Panc1 (cell line): ENCODE measurements around the gene STAP2. TPM values are rescaled to one million over a fixed set of nuclear protein-coding genes. Genes with fewer than 3 reads are reported as not detected.

Experiments
- ATAC-seq: fragments of 200-7000 bp; cut with Tn5 transposase; 2 replicates; pipeline ENCODE4 v1.9.1; 2020; ENCODE audit warnings: mild to moderate bottlenecking, moderate library complexity
- BruUV-seq: library from RNA; stranded (reverse); fragments of 400-500 nt; replicated peaks from 2 replicates; lab custom pipeline; 2021; lab: Mats Ljungman, UMichigan
- CTCF ChIA-PET: fragments of 300-600 bp; sonication (Branson Sonifier 250); formaldehyde crosslinking; loops from one replicate; lab custom pipeline; 2022; ENCODE audit warnings: antibody characterized with exemption; lab: Charles Lee
- POLR2A ChIA-PET: fragments of 300-600 bp; sonication (Branson Sonifier 250); formaldehyde crosslinking; loops from one replicate; lab custom pipeline; 2022; ENCODE audit warnings: antibody characterized with exemption; lab: Charles Lee
- DNase-seq: peaks from one replicate; pipeline ENCODE4 v3.0.0-alpha.2; 2010; ENCODE audit warnings: low read depth, low spot score
- H3K27ac ChIP-seq: 2 replicates; pipeline ENCODE4 v1.5.1; 2011; ENCODE audit warnings: mild to moderate bottlenecking, low read length, inconsistent platforms
- H3K27me3 ChIP-seq: fragments of 200-500 bp; sonication (Bioruptor generic); 2 replicates; pipeline ENCODE4 v1.6.0; 2014; ENCODE audit warnings: low read length, inconsistent platforms; ENCODE audit not compliant: control insufficient read depth, insufficient read depth
- H3K36me3 ChIP-seq: fragments of 200-500 bp; sonication (Bioruptor generic); 2 replicates; pipeline ENCODE4 v1.5.1; 2014; ENCODE audit warnings: inconsistent platforms, mild to moderate bottlenecking, low read length, moderate library complexity; ENCODE audit not compliant: control insufficient read depth, insufficient read depth
- H3K4me1 ChIP-seq: 2 replicates; pipeline ENCODE4 v1.5.1; 2011; ENCODE audit warnings: inconsistent platforms, mild to moderate bottlenecking, low read length, moderate library complexity; ENCODE audit not compliant: control insufficient read depth, insufficient read depth
- H3K4me3 ChIP-seq, 2 experiments: 2 replicates each; pipeline ENCODE4 v1.5.1; 2011 to 2012; ENCODE audit warnings: low read depth in 2 of 2, low read length in 2 of 2, mild to moderate bottlenecking in 2 of 2, inconsistent platforms in 1 of 2, moderate library complexity in 1 of 2
- H3K9me3 ChIP-seq: fragments of 200-500 bp; sonication (Bioruptor generic); 2 replicates; pipeline ENCODE4 v1.5.1; 2014; ENCODE audit warnings: low read depth, mild to moderate bottlenecking, inconsistent platforms, low read length, moderate library complexity; ENCODE audit not compliant: control insufficient read depth, insufficient read depth
- CTCF ChIP-seq: fragments of 450-650 bp; IDR thresholded peaks from 2 replicates; pipeline ENCODE4 v1.5.1; 2017; ENCODE audit warnings: mild to moderate bottlenecking
- POLR2AphosphoS5 ChIP-seq: IDR thresholded peaks from 2 replicates; pipeline ENCODE4 v1.6.1; 2012; ENCODE audit warnings: mild to moderate bottlenecking, low read depth, low read length, moderate library complexity
- SIN3A ChIP-seq: IDR thresholded peaks from 2 replicates; pipeline ENCODE4 v1.6.1; 2012; ENCODE audit warnings: low read depth, mild to moderate bottlenecking, low read length, moderate library complexity, borderline replicate concordance; ENCODE audit not compliant: insufficient read depth
- TCF7L2 ChIP-seq: IDR thresholded peaks from 2 replicates; pipeline ENCODE4 v1.6.1; 2011; ENCODE audit warnings: mild to moderate bottlenecking, low read depth, low read length, inconsistent platforms
- in situ Hi-C: cut with HindIII; loops from 2 replicates; pipeline ENCODE4 v1.10.0; 2016; ENCODE audit warnings: low sequenced_read_pairs, low pct_unique_long_range_greater_than_20kb
- intact Hi-C: fragments of 100-400 bp; cut with micrococcal nuclease; formaldehyde crosslinking; loops from one replicate; pipeline ENCODE4 v1.10.0; 2022; ENCODE audit not compliant: unreplicated experiment
- total RNA-seq: library from RNA; stranded (reverse); gene quantifications from one replicate; pipeline ENCODE4 v1.2.1, GENCODE V29; 2021; ENCODE audit not compliant: unreplicated experiment
- TF ChIP-seq, protein P1 (sequence below), 2 experiments: IDR thresholded peaks; 2 replicates each; pipeline ENCODE4 v1.6.1; 2011 to 2012; ENCODE audit warnings: low read depth in 2 of 2, control low read depth in 1 of 2, low read length in 1 of 2, mild to moderate bottlenecking in 1 of 2, moderate library complexity in 1 of 2; ENCODE audit not compliant: insufficient read depth in 1 of 2

The STAP2 gene
- total RNA-seq, 1 experiment from 2014 or later: 10.0 TPM

GRCh38 chr19:4367336-4367723, 28.7 kb upstream of the STAP2 start:
- Histone ChIP-seq H3K4me1 (peaks cover 43% of the 10 kb centered on the region), H3K36me3 (no peaks in the 10 kb centered on the region), H3K4me3 (no peak overlapping the region), H3K9me3 (no peaks in the 10 kb centered on the region), H3K27me3 (no peaks in the 10 kb centered on the region), H3K27ac (no peak overlapping the region)
- TF ChIP-seq TCF7L2: no peak
- no peak for TF ChIP-seq SIN3A
- TF ChIP-seq CTCF: no peak
- TF ChIP-seq, protein P1, sequence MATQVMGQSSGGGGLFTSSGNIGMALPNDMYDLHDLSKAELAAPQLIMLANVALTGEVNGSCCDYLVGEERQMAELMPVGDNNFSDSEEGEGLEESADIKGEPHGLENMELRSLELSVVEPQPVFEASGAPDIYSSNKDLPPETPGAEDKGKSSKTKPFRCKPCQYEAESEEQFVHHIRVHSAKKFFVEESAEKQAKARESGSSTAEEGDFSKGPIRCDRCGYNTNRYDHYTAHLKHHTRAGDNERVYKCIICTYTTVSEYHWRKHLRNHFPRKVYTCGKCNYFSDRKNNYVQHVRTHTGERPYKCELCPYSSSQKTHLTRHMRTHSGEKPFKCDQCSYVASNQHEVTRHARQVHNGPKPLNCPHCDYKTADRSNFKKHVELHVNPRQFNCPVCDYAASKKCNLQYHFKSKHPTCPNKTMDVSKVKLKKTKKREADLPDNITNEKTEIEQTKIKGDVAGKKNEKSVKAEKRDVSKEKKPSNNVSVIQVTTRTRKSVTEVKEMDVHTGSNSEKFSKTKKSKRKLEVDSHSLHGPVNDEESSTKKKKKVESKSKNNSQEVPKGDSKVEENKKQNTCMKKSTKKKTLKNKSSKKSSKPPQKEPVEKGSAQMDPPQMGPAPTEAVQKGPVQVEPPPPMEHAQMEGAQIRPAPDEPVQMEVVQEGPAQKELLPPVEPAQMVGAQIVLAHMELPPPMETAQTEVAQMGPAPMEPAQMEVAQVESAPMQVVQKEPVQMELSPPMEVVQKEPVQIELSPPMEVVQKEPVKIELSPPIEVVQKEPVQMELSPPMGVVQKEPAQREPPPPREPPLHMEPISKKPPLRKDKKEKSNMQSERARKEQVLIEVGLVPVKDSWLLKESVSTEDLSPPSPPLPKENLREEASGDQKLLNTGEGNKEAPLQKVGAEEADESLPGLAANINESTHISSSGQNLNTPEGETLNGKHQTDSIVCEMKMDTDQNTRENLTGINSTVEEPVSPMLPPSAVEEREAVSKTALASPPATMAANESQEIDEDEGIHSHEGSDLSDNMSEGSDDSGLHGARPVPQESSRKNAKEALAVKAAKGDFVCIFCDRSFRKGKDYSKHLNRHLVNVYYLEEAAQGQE (IDR thresholded peaks at IDR 0.05; ENCODE audit: insufficient read depth in 1 of 2, low read depth in 2 of 2, low read length in 1 of 2): no peak
- no peak for TF ChIP-seq POLR2AphosphoS5
- no peak for DNase-seq
- ChIA-PET POLR2A (no interaction called here), CTCF (no interaction called here)
- no TSS peak for BruUV-seq
- no peak for ATAC-seq
- in situ Hi-C loops: no loop called here
- intact Hi-C loops: loop anchor here (5.0 kb wide), 1 partner anchor 35 kb away; the partner anchor contains the start of genes CHAF1A and SH3GL1

- in situ Hi-C loops: no loop called here
- Histone ChIP-seq H3K27ac (no peak overlapping the region), H3K27me3 (no peaks in the 10 kb centered on the region), H3K36me3 (no peaks in the 10 kb centered on the region), H3K4me1 (peaks cover 43% of the 10 kb centered on the region), H3K9me3 (no peaks in the 10 kb centered on the region), H3K4me3 (no peak overlapping the region)
- no peak for ATAC-seq
- no peak for TF ChIP-seq SIN3A
- TF ChIP-seq POLR2AphosphoS5: no peak
- TF ChIP-seq, protein P1 (IDR thresholded peaks at IDR 0.05; ENCODE audit: insufficient read depth in 1 of 2, low read depth in 2 of 2, low read length in 1 of 2): no peak
- no peak for TF ChIP-seq CTCF
- no peak for TF ChIP-seq TCF7L2
- intact Hi-C loops: loop anchor here (5.0 kb wide), 1 partner anchor 36 kb away; the partner anchor contains the start of genes CHAF1A and SH3GL1
- POLR2A ChIA-PET: interaction anchor here (0.5 kb wide), 1 partner anchor 34 kb away, joined by 3 read pairs; no protein-coding TSS in a partner anchor
- no TSS peak for BruUV-seq
- no peak for DNase-seq
- CTCF ChIA-PET: no interaction called here
Observed at GRCh38 chr19:4366666-4367335, 28.2 kb upstream of the STAP2 start.
